Erythroblast (primary cell): Measurements from ENCODE around the gene SCFD2.

Experiments
- GATA1 ChIP-seq: IDR thresholded peaks from 2 replicates; pipeline ENCODE4 v1.6.1; 2011; ENCODE audit warnings: low read depth, mild to moderate bottlenecking, control low read depth, low read length, moderate library complexity
- POLR2A ChIP-seq: IDR thresholded peaks from 2 replicates; pipeline ENCODE4 v1.6.1; 2011; ENCODE audit warnings: mild to moderate bottlenecking, low read length

GRCh38 chr4:53059256-53059655 is 306.6 kb downstream of the SCFD2 start:
- no peak for TF ChIP-seq POLR2A
- TF ChIP-seq GATA1, result no peak
